B cell (primary cell): Measurements from ENCODE around the gene TENT4B.

ENCODE experiments used
- EZH2 ChIP-seq: IDR thresholded peaks from 2 replicates; pipeline ENCODE4 v1.6.1; 2012; ENCODE audit warnings: borderline replicate concordance, low read depth, mild to moderate bottlenecking, moderate library complexity, low read length; ENCODE audit not compliant: insufficient read depth, poor library complexity, severe bottlenecking
- TF ChIP-seq, protein P1 (sequence below): fragments of 200-600 bp; IDR thresholded peaks from one replicate; pipeline ENCODE4 v1.8.0; 2022; ENCODE audit warnings: antibody characterized with exemption, mild to moderate bottlenecking

DNA sequence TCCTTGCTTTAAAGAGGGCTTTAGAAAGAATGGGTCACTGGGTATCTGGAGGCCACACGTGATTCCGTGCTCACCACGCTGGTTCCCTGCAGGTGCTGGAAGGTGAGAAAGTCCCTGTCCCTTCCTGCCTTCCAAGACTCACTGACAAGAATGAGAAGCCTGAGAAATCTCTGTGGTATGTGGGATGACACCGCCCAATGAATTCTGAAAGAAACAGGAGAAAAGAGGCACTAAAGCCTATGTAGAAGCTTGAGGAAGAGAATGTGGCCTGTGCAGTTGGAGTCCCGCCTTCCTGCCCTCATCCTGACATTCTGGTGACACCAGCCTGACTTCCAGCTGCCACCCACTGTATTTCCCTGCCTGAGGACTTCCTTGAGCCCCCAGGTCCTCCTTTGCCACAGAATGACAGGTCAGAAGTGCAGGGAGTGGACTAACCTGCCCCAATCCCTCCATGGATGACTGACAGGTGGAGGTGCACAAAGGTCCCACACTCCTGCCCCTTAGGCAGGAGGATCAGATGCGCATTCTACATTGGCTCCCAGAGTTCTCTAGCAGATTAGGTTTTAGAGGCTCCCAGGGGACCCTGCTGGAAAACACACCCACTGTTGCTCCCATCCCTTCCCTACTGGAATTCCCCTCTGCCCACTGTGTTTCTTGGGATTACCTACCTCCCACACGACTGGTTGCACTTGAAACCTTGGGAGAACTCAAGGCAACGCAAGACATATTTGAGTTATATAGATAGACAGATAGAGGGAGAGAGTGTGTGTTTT lies 38.6 kb upstream of the TENT4B start:
- TF ChIP-seq, protein P1, sequence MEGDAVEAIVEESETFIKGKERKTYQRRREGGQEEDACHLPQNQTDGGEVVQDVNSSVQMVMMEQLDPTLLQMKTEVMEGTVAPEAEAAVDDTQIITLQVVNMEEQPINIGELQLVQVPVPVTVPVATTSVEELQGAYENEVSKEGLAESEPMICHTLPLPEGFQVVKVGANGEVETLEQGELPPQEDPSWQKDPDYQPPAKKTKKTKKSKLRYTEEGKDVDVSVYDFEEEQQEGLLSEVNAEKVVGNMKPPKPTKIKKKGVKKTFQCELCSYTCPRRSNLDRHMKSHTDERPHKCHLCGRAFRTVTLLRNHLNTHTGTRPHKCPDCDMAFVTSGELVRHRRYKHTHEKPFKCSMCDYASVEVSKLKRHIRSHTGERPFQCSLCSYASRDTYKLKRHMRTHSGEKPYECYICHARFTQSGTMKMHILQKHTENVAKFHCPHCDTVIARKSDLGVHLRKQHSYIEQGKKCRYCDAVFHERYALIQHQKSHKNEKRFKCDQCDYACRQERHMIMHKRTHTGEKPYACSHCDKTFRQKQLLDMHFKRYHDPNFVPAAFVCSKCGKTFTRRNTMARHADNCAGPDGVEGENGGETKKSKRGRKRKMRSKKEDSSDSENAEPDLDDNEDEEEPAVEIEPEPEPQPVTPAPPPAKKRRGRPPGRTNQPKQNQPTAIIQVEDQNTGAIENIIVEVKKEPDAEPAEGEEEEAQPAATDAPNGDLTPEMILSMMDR = no peak
- no peak for TF ChIP-seq EZH2
